ENCODE measurements around the gene NUDT8.

- TF ChIP-seq, protein P1, sequence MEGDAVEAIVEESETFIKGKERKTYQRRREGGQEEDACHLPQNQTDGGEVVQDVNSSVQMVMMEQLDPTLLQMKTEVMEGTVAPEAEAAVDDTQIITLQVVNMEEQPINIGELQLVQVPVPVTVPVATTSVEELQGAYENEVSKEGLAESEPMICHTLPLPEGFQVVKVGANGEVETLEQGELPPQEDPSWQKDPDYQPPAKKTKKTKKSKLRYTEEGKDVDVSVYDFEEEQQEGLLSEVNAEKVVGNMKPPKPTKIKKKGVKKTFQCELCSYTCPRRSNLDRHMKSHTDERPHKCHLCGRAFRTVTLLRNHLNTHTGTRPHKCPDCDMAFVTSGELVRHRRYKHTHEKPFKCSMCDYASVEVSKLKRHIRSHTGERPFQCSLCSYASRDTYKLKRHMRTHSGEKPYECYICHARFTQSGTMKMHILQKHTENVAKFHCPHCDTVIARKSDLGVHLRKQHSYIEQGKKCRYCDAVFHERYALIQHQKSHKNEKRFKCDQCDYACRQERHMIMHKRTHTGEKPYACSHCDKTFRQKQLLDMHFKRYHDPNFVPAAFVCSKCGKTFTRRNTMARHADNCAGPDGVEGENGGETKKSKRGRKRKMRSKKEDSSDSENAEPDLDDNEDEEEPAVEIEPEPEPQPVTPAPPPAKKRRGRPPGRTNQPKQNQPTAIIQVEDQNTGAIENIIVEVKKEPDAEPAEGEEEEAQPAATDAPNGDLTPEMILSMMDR (IDR thresholded peaks at IDR 0.05), result no peak
- TF ChIP-seq POLR2A (IDR thresholded peaks at IDR 0.05), result no peak
Measured at GRCh38 chr11:67675058-67675747, 45.5 kb upstream of the NUDT8 start.
